WTC11 (cell line): Measurements from ENCODE around the gene SLC7A14.

ENCODE experiments used
- ATF1 ChIP-seq: sonication (generic); formaldehyde crosslinking; IDR thresholded peaks from 2 replicates; pipeline ENCODE4 v1.8.1; 2023; ENCODE audit warnings: mild to moderate bottlenecking, moderate library complexity, missing genetic modification reagents
- ATF2 ChIP-seq: sonication (generic); formaldehyde crosslinking; IDR thresholded peaks from 2 replicates; pipeline ENCODE4 v1.8.1; 2022; ENCODE audit warnings: low read depth, missing genetic modification reagents, borderline replicate concordance
- CTCF ChIP-seq: fragments of 200-600 bp; IDR thresholded peaks from 2 replicates; pipeline ENCODE4 v1.8.0; 2022; ENCODE audit warnings: antibody characterized with exemption
- ESRRA ChIP-seq: sonication (generic); formaldehyde crosslinking; IDR thresholded peaks from 2 replicates; pipeline ENCODE4 v1.8.1; 2022; ENCODE audit warnings: mild to moderate bottlenecking, missing genetic modification reagents, borderline replicate concordance
- ZNF121 ChIP-seq: sonication (generic); formaldehyde crosslinking; IDR thresholded peaks from 2 replicates; pipeline ENCODE4 v1.8.0; 2023; ENCODE audit warnings: missing genetic modification reagents
- ZNF219 ChIP-seq: sonication (generic); formaldehyde crosslinking; IDR thresholded peaks from 2 replicates; pipeline ENCODE4 v1.8.0; 2023; ENCODE audit warnings: missing genetic modification reagents, mild to moderate bottlenecking, borderline replicate concordance
- TF ChIP-seq, protein P1 (sequence below): sonication (generic); formaldehyde crosslinking; IDR thresholded peaks from 2 replicates; pipeline ENCODE4 v1.8.0; 2022; ENCODE audit warnings: mild to moderate bottlenecking, missing genetic modification reagents

DNA sequence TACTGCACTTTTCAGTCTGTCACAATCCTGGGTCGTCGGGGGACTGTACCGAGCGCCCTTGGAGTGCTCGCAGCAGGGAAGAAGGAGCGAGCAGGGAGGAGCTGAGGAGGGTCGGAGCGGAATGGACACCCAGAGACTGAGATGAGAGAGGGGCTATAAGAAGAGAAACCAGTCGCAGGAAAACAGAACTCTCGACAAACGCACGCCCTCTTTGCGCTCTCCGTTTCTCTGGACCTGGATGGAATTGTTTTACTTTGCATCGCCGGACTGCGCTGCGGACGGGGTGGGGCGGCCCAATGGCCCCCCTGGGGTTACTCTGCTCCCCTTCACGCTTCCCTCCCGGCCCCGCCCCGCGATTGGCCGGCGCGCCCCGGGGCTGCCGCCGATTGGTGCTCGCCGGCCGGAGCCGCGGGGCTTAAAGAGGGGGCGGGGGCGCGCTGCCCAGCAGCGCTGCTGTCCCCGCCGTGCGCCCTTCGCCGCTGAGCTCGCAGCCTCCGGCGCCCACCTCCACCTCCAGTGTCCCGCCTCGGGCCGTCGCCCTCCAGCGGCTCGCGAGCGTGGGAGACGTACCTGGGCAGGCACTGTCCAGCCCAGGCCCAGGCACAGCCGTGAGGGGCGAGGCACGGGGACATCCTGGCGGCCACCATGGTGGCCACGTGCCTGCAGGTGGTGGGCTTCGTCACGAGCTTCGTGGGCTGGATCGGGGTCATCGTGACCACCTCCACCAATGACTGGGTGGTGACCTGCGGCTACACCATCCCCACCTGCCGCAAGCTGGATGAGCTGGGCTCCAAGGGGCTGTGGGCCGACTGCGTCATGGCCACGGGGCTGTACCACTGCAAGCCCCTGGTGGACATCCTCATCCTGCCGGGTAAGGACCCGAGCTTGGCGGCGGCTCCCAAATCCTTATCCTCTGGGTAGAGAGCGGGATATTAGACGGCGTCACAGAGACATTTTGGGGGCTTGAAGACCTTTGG is 167.2 kb downstream of the SLC7A14 start, which contains the start of gene CLDN11:
- TF ChIP-seq CTCF (no peak), ESRRA (CRISPR knock-in tag) (peak; percentile 90; the same call in 1 of the 2 replicates), ZNF219 (peak; percentile 89), ATF2 (CRISPR knock-in tag) (peak; percentile 81; the same call in 1 of the 2 replicates), ATF1 (CRISPR knock-in tag) (no peak), ZNF121 (peak; percentile 91)
- TF ChIP-seq, protein P1, sequence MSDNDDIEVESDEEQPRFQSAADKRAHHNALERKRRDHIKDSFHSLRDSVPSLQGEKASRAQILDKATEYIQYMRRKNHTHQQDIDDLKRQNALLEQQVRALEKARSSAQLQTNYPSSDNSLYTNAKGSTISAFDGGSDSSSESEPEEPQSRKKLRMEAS: peak; percentile 98
